ENCODE results near the gene IL17D.
"Not testable (repeated sequence)": the region's sequence is repeated elsewhere in the genome, so short reads cannot be mapped to it uniquely, and the experiment has no call there.

IL17D gene

GRCh38 chr13:20702915-20703779 lies at the start of gene IL17D:
Gene IL17D (plus strand): TSS chr13:20703699. CDS start chr13:20704002, 303 bp downstream.
- DNase-seq: peak; percentile 17

DNA sequence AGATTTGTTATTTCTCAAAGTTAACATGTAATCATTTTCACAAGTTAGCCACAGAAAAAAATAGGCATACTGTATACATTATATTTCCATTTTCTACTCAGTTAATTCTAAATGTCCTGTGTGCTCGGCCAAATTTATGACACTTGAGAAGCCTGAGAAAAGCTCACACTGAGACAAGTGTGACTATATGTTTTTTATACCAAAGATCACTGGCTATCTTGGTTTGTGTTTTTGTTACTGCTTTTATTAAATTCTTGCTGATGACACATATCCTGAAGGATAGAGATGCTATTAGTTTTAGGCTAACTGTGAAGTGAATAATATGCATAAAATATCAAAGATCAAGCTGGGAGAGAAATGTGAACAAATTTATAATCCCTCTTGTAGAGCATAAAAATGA lies 49.3 kb upstream of the IL17D start:
- no peak for DNase-seq

- DNase-seq: no peak
Observed at GRCh38 chr13:20658451-20659040, 45.0 kb upstream of the IL17D start.

DNA sequence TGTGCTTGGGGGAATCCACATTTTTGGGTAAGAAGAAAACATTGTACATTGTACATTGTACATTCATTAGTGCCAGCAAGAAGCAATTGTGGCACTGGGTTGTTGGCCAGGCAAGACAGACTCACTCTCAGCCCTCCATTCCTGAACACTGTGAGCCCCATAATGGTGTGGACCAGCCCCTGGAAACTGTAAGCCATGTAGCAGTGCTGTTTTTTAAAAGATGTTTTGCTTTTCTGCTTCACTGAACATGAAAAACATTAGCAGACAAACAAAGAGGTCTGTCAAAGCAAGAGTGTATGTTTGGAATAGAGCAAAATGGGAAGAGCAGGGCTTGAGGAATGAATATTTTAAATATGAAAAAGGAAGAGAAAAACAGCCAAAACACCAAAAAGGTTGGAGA lies 39.1 kb upstream of the IL17D start:
- no peak for DNase-seq

GRCh38 chr13:20666948-20667347 lies 36.6 kb upstream of the IL17D start:
- no peak for DNase-seq

DNA sequence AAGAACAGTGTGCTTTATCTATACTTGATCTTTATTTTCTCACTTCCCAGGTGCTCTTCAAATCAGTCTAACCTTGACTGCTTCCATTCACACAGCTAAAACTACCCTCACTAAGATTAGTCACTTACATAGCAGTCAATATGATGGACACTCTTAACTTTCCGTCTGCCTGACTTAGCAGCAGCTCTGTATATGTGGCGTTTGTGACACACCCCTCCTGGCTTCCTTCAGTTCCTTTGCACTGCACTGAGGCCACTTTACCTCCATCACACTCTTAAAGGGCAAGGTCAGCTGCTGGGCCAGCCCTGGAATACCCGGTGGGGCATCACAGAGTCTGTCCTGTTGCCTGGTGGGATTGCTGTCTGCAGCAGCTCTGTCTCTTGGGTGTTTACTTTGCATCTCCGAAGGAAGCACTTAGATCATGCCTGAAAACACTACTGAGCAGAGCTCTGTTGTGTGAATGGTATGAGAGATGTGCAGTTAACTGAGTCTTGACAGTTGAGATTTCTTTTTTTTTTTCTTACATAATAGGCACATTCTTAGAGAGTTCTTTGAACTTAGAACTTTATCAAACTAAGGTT lies 35.6 kb upstream of the IL17D start:
- no peak for DNase-seq

- DNase-seq: peak; percentile 10
Observed at GRCh38 chr13:20669162-20669561, 34.3 kb upstream of the IL17D start.

DNA sequence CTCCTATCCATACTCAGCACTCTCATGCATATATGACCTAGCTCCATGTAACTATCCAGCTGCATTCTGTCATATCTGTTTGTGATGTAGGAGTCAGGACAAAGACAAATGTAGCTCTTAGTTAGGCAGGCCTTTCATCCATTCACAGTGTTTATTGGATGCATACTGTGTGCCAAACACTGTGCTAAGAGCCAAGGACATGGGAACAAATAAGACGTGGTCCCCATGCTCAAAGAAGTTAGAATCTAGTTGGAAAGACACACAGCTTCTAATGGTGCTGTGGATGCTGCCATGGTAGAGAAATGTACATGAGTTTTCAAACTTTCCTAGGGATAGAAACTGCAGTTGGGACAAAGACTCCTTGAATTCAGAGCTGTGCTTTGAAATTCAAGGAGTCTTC lies 31.7 kb upstream of the IL17D start:
- no peak for DNase-seq

GRCh38 chr13:20672772-20673171 lies 30.7 kb upstream of the IL17D start:
- DNase-seq: no peak

DNA sequence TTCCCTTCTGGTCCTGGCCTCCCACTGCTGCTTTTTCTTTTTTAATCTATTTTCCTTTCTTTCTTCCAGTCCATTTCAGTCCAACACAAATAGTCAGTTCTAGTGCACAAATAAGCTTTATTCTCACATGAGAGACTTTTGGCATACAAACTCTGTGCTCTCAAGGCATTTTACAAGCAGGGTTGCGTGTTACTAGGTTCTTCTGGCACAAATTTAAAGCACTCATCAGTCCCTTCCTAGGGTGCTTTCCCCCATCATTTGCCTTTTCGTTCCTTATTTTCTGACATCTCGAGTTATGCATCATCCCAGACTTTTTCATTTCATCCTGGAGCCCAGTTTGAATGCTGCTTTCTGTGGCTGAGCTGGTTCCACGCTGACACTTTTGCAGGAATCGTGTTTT lies 29.8 kb upstream of the IL17D start:
- DNase-seq: no peak

DNA sequence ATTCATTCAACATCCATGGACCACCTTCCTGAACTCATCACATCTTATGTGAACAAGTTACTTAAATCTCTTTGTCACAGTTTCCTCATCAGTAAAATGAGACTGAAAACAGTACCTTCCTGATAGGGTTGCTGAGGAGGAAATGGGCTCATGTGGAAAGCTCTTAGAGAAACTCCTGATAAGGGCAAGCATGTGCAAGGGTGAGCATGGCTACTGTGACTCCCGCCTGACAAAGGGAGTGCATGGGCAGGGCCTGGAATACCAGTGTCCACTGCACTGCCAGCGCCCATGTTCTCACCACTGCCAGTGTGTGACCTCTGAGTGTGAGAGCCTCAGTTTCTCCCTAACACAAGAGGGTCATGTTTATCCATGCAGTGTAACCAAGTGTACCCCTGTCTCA lies 27.3 kb upstream of the IL17D start:
- no peak for DNase-seq

DNA sequence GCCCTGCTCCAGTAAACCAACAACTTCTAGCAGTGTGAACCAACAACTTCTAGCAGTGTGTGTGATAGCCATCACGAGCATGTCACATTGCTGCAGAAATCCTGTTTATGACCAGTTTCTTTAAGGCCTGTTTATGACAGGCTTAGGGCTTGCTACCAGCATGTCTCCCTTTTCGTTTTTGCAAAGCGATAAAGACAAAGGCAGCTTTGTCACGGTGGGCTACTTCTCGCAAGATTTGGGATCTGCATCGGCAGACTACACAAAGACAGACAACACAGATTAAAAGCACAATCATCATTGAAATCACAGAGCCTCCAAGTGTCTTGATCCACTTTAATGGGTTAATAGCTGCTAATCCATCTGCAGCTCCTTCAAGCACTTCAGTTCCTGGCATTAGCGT lies 24.9 kb upstream of the IL17D start:
- not testable (repeated sequence) for DNase-seq

DNA sequence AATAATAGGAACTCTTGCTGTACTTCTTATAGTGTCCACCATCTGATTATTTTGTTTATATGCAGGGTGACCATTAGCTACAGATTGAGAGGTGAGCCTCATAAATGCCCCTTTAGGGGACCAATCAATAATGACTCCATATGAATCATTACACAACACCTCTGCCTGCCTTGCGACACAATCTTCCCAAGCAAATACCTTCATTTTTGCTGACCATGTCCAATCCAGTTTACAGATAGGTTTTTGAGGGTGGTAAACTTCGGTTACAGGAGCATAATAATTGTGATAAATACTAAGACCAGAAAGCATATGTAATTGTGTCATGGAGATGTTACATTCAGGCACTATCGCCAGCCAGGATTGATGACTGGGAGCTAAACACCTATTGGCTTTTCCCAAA lies 23.6 kb upstream of the IL17D start:
- no peak for DNase-seq

DNA sequence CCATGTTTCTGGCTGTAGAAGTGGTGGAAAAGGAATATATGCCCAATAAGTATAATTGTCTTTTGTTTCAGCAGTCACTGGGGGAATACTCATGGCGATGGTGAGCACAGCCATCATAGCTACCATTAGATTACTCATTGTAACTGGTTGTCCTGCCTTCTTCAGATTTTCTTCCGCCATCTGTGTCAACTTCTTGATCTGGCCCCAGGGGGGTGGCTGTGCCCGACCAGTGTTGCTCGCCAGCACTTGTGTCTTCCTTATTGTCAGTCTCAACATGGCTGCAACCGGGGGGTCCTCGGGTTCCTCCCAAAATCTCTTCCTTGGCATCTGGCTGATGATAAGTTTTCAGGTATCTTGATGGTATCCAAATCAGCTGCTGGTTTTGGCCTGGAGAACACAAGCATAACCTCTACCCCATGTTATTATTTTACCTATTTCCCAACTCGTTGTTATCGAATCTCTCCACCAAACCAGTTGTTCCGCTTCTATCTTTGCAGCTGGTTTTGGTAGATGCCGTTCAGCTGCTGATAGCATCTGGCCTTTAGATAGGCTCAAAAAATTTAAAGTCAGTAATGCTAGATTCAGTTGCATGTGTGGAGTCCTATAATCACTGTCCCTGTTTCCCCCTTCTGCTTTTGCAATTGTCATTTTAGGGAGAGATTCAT lies 23.0 kb upstream of the IL17D start:
- DNase-seq: no peak

- not testable (repeated sequence) for DNase-seq
Observed at GRCh38 chr13:20681481-20681880, 22.0 kb upstream of the IL17D start.

DNA sequence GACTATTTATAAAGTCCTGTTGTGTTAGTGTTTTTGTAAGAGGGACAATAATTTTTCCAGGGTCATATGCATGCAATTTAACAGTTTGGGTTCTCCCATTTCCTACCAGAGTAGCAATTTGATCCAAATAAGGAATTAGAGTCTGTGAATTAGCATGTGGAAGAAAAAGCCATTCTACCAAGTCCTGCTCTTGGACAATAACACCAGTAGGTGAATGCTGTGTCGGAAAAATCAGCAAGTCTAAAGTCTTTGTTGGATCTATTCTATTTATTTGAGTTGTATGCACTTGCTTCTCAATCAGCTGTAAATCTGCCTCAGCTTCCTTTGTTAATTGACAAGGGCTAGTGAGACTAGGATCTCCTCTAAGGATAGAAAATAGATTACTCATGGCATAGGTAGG lies 21.4 kb upstream of the IL17D start:
- DNase-seq: no peak

DNA sequence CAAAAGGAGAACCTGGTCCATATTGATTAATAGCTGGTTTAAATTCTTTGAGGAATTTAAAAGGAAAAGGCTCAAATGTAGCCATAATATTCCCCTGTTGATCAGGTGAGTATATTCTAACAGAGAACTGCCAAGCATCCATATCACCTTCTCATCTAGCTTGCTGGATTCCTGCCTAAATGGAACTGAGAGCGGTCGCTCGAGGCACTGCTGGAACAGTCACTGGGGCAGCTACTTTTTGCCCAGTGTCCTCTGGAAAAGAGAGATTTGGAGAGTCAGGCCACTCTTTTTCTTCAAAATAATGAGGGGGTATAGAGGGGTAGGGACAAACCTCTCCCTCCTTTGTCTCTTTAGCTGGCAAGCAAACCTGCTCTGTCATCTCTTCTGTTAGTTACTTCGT lies 19.5 kb upstream of the IL17D start:
- no peak for DNase-seq

DNA sequence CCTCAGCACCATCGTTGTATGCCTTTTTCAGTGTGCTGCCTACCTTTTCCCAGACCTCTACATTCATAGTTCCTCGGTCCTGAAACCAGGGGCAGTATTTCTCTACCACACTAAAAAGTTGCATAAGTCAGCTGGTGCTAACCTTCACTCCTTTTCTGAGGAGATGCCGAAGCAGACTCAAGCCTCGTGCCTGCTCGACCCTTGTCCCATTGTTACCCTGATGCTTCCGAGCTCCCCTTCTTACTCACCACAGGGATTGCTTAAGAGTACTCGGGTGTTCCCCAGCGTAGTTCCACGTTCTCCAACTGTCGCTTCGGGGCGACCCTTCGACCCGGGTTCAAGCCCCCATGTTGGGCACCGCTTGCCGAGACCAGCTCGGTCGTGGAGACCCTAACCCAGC lies 19.0 kb upstream of the IL17D start:
- DNase-seq: no peak

- no peak for DNase-seq
Observed at GRCh38 chr13:20685092-20685491, 18.4 kb upstream of the IL17D start.

DNA sequence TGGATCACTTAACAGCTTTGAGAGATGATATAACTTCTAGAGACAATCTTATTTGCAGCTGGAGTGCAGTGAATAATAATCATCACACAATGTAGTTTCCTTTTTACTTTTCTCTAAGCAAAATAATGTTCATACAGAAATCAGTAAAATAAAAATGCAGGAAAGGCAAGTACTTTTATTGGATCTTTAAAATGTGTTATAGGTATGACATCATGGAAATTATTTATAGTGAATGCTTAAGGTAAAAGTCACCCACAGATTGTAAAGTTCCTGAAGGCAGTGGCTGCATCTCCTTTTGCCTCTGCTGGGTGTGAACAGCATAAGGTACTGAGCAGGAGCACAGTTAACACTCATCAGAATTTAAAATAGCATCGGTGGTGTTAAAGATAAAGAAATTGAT lies 17.3 kb upstream of the IL17D start:
- DNase-seq: no peak

- DNase-seq: no peak
Observed at GRCh38 chr13:20686863-20687579, 16.5 kb upstream of the IL17D start.

GRCh38 chr13:20689291-20689690 lies 14.2 kb upstream of the IL17D start:
- no peak for DNase-seq

GRCh38 chr13:20691616-20692015 lies 11.9 kb upstream of the IL17D start:
- no peak for DNase-seq

All from CD4-positive, alpha-beta T cell treated with Interleukin-4 for 4 hours (primary cell).